ENCODE data around the gene ADGRB2. TPM values are rescaled to one million over a fixed set of nuclear protein-coding genes. Genes with fewer than 3 reads are reported as not detected.
A peak's percentile ranks its signal among the peaks of the same experiment; 100 is the strongest.
"Not testable (repeated sequence)": the region's sequence is repeated elsewhere in the genome, so short reads cannot be mapped to it uniquely, and the experiment has no call there.

Gene ADGRB2
- total and polyA plus RNA-seq, 7 donors: 1.3 to 3.9 (median 1.4) TPM; not detected in 2

DNA sequence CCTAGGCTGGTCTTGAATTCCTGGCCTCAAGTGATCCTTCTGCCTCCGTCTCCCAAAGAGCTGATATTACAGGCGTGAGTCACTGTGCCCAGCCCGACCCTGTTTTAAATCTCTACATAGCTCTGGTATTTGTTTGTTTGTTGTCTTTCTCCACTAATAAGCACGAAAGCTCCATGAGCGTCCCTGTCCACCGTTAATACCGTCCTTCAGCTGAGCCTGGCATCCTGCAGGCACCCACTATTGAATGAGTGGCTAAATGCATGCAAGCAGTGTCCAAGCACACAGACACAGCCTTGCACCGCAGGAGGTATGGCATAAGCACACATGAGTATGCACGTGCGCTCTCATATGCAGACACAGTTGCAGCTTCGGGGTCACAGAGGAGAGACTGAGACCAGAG, 55.8 kb downstream of the ADGRB2 start:
- TF ChIP-seq CTCF (IDR thresholded peaks at IDR 0.05) (no peak), POLR2AphosphoS5 (IDR thresholded peaks at IDR 0.05) (no peak), EP300 (IDR thresholded peaks at IDR 0.05) (no peak), POLR2A (IDR thresholded peaks at IDR 0.05) (no peak)
- intact Hi-C loops (cut with DNase I): no loop called here
- Histone ChIP-seq H3K9me3 (no peaks in the 10 kb centered on the region), H3K27ac (no peak overlapping the region), H3K36me3 (no peaks in the 10 kb centered on the region), H3K4me3 (no peak overlapping the region), H3K27me3 (no peaks in the 10 kb centered on the region), H3K4me1 (peaks cover 0 to 50% (median 42%) of the 10 kb centered on the region in 4 donors)
- WGBS, 2 donors: 79 to 85% methylated on average over 11 of the region's 11 CpGs
- DNase-seq: no peak

- DNase-seq: no peak
- intact Hi-C loops (cut with DNase I): no loop called here
- WGBS, 2 donors: 27 to 69% methylated on average over 5 of the region's 5 CpGs
- Histone ChIP-seq H3K36me3 (no peaks in the 10 kb centered on the region), H3K4me1 (peaks cover 0 to 50% (median 42%) of the 10 kb centered on the region in 4 donors), H3K27ac (no peak overlapping the region), H3K27me3 (no peaks in the 10 kb centered on the region), H3K4me3 (no peak overlapping the region), H3K9me3 (no peaks in the 10 kb centered on the region)
- TF ChIP-seq POLR2A (IDR thresholded peaks at IDR 0.05) (no peak), POLR2AphosphoS5 (IDR thresholded peaks at IDR 0.05) (no peak), CTCF (IDR thresholded peaks at IDR 0.05) (no peak), EP300 (IDR thresholded peaks at IDR 0.05) (no peak)
Observed at GRCh38 chr1:31707711-31708110, 56.4 kb downstream of the ADGRB2 start.

GRCh38 chr1:31707059-31707600, 57.0 kb downstream of the ADGRB2 start:
- H3K4me3 ChIP-seq; H3K36me3 ChIP-seq; H3K27me3 ChIP-seq; intact Hi-C loops (cut with DNase I); H3K27ac ChIP-seq; H3K9me3 ChIP-seq; DNase-seq: not testable (repeated sequence)
- H3K4me1 ChIP-seq: peaks cover 0 to 50% (median 42%) of the 10 kb centered on the region in 4 donors
- 84 to 87% methylated on average over 4 of the region's 4 CpGs for WGBS, 2 donors

DNA sequence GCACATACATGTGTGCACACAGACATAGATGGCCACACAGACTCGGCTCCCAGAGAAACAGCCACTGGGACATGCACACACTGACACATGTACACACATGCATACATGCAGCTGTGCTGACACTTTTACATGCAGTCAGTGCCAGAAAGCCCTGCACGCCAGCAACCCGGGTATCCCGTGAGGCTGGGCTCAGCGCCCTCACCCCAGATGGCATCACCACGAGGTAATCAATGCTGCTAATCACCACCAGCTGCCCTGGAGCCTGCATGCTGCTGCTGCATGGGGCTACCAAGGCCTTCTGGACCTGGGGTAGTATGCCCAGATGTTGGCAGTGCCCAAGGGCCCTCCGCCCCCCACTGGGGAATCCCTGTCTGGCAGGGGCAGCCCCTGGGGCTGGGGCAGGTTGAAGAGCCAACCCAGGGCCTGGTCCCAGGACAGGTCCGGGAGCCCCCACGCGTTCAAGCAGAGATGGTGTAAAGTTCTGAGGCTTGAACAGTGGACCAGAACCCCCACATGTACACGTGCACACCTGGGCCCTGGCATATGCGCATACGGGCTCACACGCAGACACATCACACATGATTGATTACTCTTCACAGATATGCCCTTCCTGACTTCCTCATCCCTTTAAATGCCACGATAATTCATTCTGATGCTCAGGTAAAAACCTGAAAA, 57.6 kb downstream of the ADGRB2 start:
- intact Hi-C loops (cut with DNase I): no loop called here

DNA sequence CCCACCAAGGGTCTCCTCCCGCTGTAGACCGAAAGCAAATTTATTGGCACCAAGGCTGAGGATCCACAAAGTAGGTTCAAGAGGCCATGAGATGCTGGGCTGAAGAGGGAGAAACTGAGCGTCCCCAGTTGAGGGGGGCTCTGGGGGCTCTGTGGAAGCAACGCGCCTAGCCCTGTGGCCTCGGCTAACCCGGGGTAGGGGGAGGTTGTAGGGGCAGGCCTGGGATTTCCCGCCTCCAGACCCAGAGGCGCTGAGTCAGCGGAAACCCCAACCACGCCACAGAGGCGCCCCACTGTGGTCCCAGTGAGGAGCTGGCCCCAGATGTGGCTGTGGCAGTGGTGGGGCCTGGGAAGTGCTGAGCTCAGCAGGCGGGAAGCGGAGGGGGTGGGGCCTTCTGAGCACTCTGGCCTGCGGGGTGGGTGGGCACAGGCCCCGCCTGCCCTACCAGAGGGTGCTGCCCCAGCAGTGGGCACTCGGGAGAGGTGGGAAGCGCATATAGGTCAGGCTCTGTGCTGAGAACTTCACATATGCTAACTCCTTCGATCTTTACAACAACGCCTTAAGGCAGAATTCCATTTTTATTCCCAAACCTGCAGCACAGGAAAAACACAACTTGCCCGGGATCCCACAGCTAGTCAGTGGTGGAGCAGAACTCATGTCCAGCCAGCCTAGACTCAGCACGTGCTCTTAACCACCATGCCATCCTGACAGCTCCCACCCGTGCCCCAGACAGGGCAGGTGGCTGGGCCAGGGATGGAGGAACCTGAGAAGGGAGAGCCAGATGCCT, 58.9 kb downstream of the ADGRB2 start:
- no peaks in the 10 kb centered on the region for H3K9me3 ChIP-seq
- H3K4me3 ChIP-seq: peak overlapping the region in 3 of 4 donors; percentile 45 to 59 (median 56)
- intact Hi-C loops (cut with DNase I): loop anchor here (1.0 kb wide), 1 partner anchor 42 kb away; no protein-coding TSS in a partner anchor
- no peaks in the 10 kb centered on the region for H3K27me3 ChIP-seq
- H3K27ac ChIP-seq: peak overlapping the region; percentile 82 to 92 (median 90)
- TF ChIP-seq POLR2AphosphoS5 (IDR thresholded peaks at IDR 0.05): peak in 2 of 4 donors; percentile 18 to 24
- TF ChIP-seq CTCF (IDR thresholded peaks at IDR 0.05): peak; percentile 9 to 54 (median 33)
- no peak for TF ChIP-seq POLR2A (IDR thresholded peaks at IDR 0.05)
- DNase-seq: peak; percentile 90
- WGBS, 2 donors: 20 to 24% methylated on average over 23 of the region's 23 CpGs
- no peaks in the 10 kb centered on the region for H3K36me3 ChIP-seq
- peaks cover 0 to 55% (median 53%) of the 10 kb centered on the region in 4 donors for H3K4me1 ChIP-seq

More for the DNA sequence above, 57.6 kb downstream of the ADGRB2 start:
- Histone ChIP-seq H3K27ac (no peak overlapping the region), H3K27me3 (no peaks in the 10 kb centered on the region), H3K9me3 (no peaks in the 10 kb centered on the region), H3K36me3 (no peaks in the 10 kb centered on the region), H3K4me1 (peaks cover 0 to 50% (median 42%) of the 10 kb centered on the region in 4 donors), H3K4me3 (no peak overlapping the region)
- WGBS, 2 donors: 82 to 83% methylated on average over 15 of the region's 15 CpGs
- DNase-seq: no peak
- TF ChIP-seq EP300 (IDR thresholded peaks at IDR 0.05): no peak

Data from sigmoid colon (tissue), 7 donors.